Measurements from ENCODE around the gene HOXD10.

Gene HOXD10

GRCh38 chr2:176101216-176101830 lies 15.3 kb upstream of the HOXD10 start:
- peaks cover 0 to 53% (median 38%) of the 10 kb centered on the region in 5 donors for H3K4me1 ChIP-seq (ENCODE audit: control insufficient read depth in 5 of 5, insufficient read depth in 5 of 5, low read length in 5 of 5)
- peaks cover 87 to 100% (median 97%) of the 10 kb centered on the region in 5 donors for H3K27me3 ChIP-seq (ENCODE audit: control insufficient read depth in 5 of 5, insufficient read depth in 4 of 5, low read length in 5 of 5)
- H3K27ac ChIP-seq (ENCODE audit: low read depth, low read length), result no peak overlapping the region

GRCh38 chr2:176101842-176102241 lies 14.7 kb upstream of the HOXD10 start:
- Histone ChIP-seq H3K9ac (ENCODE audit: low read length in 5 of 5) (no peak overlapping the region), H3K27ac (ENCODE audit: low read depth, low read length) (no peak overlapping the region), H3K9me3 (ENCODE audit: control insufficient read depth in 5 of 5, low read length in 5 of 5) (no peaks in the 10 kb centered on the region), H3K4me3 (ENCODE audit: low read depth in 1 of 5, low read length in 5 of 5) (no peak overlapping the region), H3K36me3 (ENCODE audit: control insufficient read depth in 5 of 5, insufficient read depth in 5 of 5, low read length in 5 of 5) (no peaks in the 10 kb centered on the region), H3K4me1 (ENCODE audit: control insufficient read depth in 5 of 5, insufficient read depth in 5 of 5, low read length in 5 of 5) (peaks cover 0 to 53% (median 39%) of the 10 kb centered on the region in 5 donors), H3K27me3 (ENCODE audit: control insufficient read depth in 5 of 5, insufficient read depth in 4 of 5, low read length in 5 of 5) (peaks cover 89 to 100% (median 95%) of the 10 kb centered on the region in 5 donors)

More at GRCh38 chr2:176101216-176101830, 15.3 kb upstream of the HOXD10 start:
- H3K36me3 ChIP-seq (ENCODE audit: control insufficient read depth in 5 of 5, insufficient read depth in 5 of 5, low read length in 5 of 5), result no peaks in the 10 kb centered on the region
- H3K9me3 ChIP-seq (ENCODE audit: control insufficient read depth in 5 of 5, low read length in 5 of 5), result no peaks in the 10 kb centered on the region
- no peak overlapping the region for H3K9ac ChIP-seq (ENCODE audit: low read length in 5 of 5)
- no peak overlapping the region for H3K4me3 ChIP-seq (ENCODE audit: low read depth in 1 of 5, low read length in 5 of 5)

GRCh38 chr2:176102309-176102866 lies 14.2 kb upstream of the HOXD10 start:
- no peaks in the 10 kb centered on the region for H3K9me3 ChIP-seq (ENCODE audit: control insufficient read depth in 5 of 5, low read length in 5 of 5)
- H3K27ac ChIP-seq (ENCODE audit: low read depth, low read length), result no peak overlapping the region
- no peak overlapping the region for H3K4me3 ChIP-seq (ENCODE audit: low read depth in 1 of 5, low read length in 5 of 5)
- H3K36me3 ChIP-seq (ENCODE audit: control insufficient read depth in 5 of 5, insufficient read depth in 5 of 5, low read length in 5 of 5), result no peaks in the 10 kb centered on the region
- H3K4me1 ChIP-seq (ENCODE audit: control insufficient read depth in 5 of 5, insufficient read depth in 5 of 5, low read length in 5 of 5), result peaks cover 0 to 53% (median 38%) of the 10 kb centered on the region in 5 donors
- H3K27me3 ChIP-seq (ENCODE audit: control insufficient read depth in 5 of 5, insufficient read depth in 4 of 5, low read length in 5 of 5), result peaks cover 88 to 99% (median 95%) of the 10 kb centered on the region in 5 donors
- no peak overlapping the region for H3K9ac ChIP-seq (ENCODE audit: low read length in 5 of 5)

- Histone ChIP-seq H3K4me3 (ENCODE audit: low read depth in 1 of 5, low read length in 5 of 5) (no peak overlapping the region), H3K9me3 (ENCODE audit: control insufficient read depth in 5 of 5, low read length in 5 of 5) (no peaks in the 10 kb centered on the region), H3K9ac (ENCODE audit: low read length in 5 of 5) (no peak overlapping the region), H3K27ac (ENCODE audit: low read depth, low read length) (no peak overlapping the region), H3K36me3 (ENCODE audit: control insufficient read depth in 5 of 5, insufficient read depth in 5 of 5, low read length in 5 of 5) (no peaks in the 10 kb centered on the region), H3K4me1 (ENCODE audit: control insufficient read depth in 5 of 5, insufficient read depth in 5 of 5, low read length in 5 of 5) (peaks cover 0 to 46% (median 35%) of the 10 kb centered on the region in 5 donors), H3K27me3 (ENCODE audit: control insufficient read depth in 5 of 5, insufficient read depth in 4 of 5, low read length in 5 of 5) (peaks cover 81 to 93% (median 89%) of the 10 kb centered on the region in 5 donors)
Measured at GRCh38 chr2:176103194-176103593, 13.4 kb upstream of the HOXD10 start.

GRCh38 chr2:176103742-176104315 lies 12.7 kb upstream of the HOXD10 start:
- H3K36me3 ChIP-seq (ENCODE audit: control insufficient read depth in 5 of 5, insufficient read depth in 5 of 5, low read length in 5 of 5), result no peaks in the 10 kb centered on the region
- H3K27me3 ChIP-seq (ENCODE audit: control insufficient read depth in 5 of 5, insufficient read depth in 4 of 5, low read length in 5 of 5), result peaks cover 81 to 92% (median 87%) of the 10 kb centered on the region in 5 donors
- H3K9me3 ChIP-seq (ENCODE audit: control insufficient read depth in 5 of 5, low read length in 5 of 5), result no peaks in the 10 kb centered on the region
- no peak overlapping the region for H3K27ac ChIP-seq (ENCODE audit: low read depth, low read length)
- H3K9ac ChIP-seq (ENCODE audit: low read length in 5 of 5), result no peak overlapping the region
- peaks cover 0 to 44% (median 38%) of the 10 kb centered on the region in 5 donors for H3K4me1 ChIP-seq (ENCODE audit: control insufficient read depth in 5 of 5, insufficient read depth in 5 of 5, low read length in 5 of 5)
- peak overlapping the region in 2 of 5 donors; percentile 11 to 26 for H3K4me3 ChIP-seq (ENCODE audit: low read depth in 1 of 5, low read length in 5 of 5)

- H3K36me3 ChIP-seq (ENCODE audit: control insufficient read depth in 5 of 5, insufficient read depth in 5 of 5, low read length in 5 of 5), result no peaks in the 10 kb centered on the region
- no peaks in the 10 kb centered on the region for H3K9me3 ChIP-seq (ENCODE audit: control insufficient read depth in 5 of 5, low read length in 5 of 5)
- peak overlapping the region in 2 of 5 donors; percentile 11 to 26 for H3K4me3 ChIP-seq (ENCODE audit: low read depth in 1 of 5, low read length in 5 of 5)
- no peak overlapping the region for H3K27ac ChIP-seq (ENCODE audit: low read depth, low read length)
- H3K27me3 ChIP-seq (ENCODE audit: control insufficient read depth in 5 of 5, insufficient read depth in 4 of 5, low read length in 5 of 5), result peaks cover 80 to 92% (median 87%) of the 10 kb centered on the region in 5 donors
- peaks cover 0 to 45% (median 36%) of the 10 kb centered on the region in 5 donors for H3K4me1 ChIP-seq (ENCODE audit: control insufficient read depth in 5 of 5, insufficient read depth in 5 of 5, low read length in 5 of 5)
- no peak overlapping the region for H3K9ac ChIP-seq (ENCODE audit: low read length in 5 of 5)
Measured at GRCh38 chr2:176104316-176105077, 12.1 kb upstream of the HOXD10 start.

GRCh38 chr2:176105078-176105729 lies 11.4 kb upstream of the HOXD10 start:
- Histone ChIP-seq H3K4me3 (ENCODE audit: low read depth in 1 of 5, low read length in 5 of 5) (no peak overlapping the region), H3K27me3 (ENCODE audit: control insufficient read depth in 5 of 5, insufficient read depth in 4 of 5, low read length in 5 of 5) (peaks cover 79 to 92% (median 87%) of the 10 kb centered on the region in 5 donors), H3K4me1 (ENCODE audit: control insufficient read depth in 5 of 5, insufficient read depth in 5 of 5, low read length in 5 of 5) (peaks cover 0 to 39% (median 29%) of the 10 kb centered on the region in 5 donors), H3K27ac (ENCODE audit: low read depth, low read length) (no peak overlapping the region), H3K9me3 (ENCODE audit: control insufficient read depth in 5 of 5, low read length in 5 of 5) (no peaks in the 10 kb centered on the region), H3K36me3 (ENCODE audit: control insufficient read depth in 5 of 5, insufficient read depth in 5 of 5, low read length in 5 of 5) (no peaks in the 10 kb centered on the region), H3K9ac (ENCODE audit: low read length in 5 of 5) (no peak overlapping the region)

GRCh38 chr2:176105730-176106580 lies 10.6 kb upstream of the HOXD10 start:
- no peak overlapping the region for H3K9ac ChIP-seq (ENCODE audit: low read length in 5 of 5)
- H3K27me3 ChIP-seq (ENCODE audit: control insufficient read depth in 5 of 5, insufficient read depth in 4 of 5, low read length in 5 of 5), result peaks cover 76 to 92% (median 87%) of the 10 kb centered on the region in 5 donors
- no peaks in the 10 kb centered on the region for H3K36me3 ChIP-seq (ENCODE audit: control insufficient read depth in 5 of 5, insufficient read depth in 5 of 5, low read length in 5 of 5)
- H3K9me3 ChIP-seq (ENCODE audit: control insufficient read depth in 5 of 5, low read length in 5 of 5), result no peaks in the 10 kb centered on the region
- H3K27ac ChIP-seq (ENCODE audit: low read depth, low read length), result no peak overlapping the region
- H3K4me1 ChIP-seq (ENCODE audit: control insufficient read depth in 5 of 5, insufficient read depth in 5 of 5, low read length in 5 of 5), result peaks cover 0 to 39% (median 26%) of the 10 kb centered on the region in 5 donors
- peak overlapping the region in 1 of 5 donors; percentile 57 for H3K4me3 ChIP-seq (ENCODE audit: low read depth in 1 of 5, low read length in 5 of 5)
